ENCODE results near the gene AFF4.
A peak's percentile ranks its signal among the peaks of the same experiment; 100 is the strongest.

Gene AFF4

GRCh38 chr5:132877938-132878337, 85.5 kb downstream of the AFF4 start:
- Histone ChIP-seq H3K27ac (ENCODE audit: low read length) (no peak overlapping the region), H3K4me1 (ENCODE audit: insufficient read depth, low read length) (no peaks in the 10 kb centered on the region), H3K36me3 (ENCODE audit: insufficient read depth, low read depth, low read length) (peaks cover 66% of the 10 kb centered on the region), H3K9ac (ENCODE audit: low read depth, low read length) (no peak overlapping the region), H3K27me3 (ENCODE audit: insufficient read depth, low read length) (no peaks in the 10 kb centered on the region), H3K9me3 (ENCODE audit: insufficient read depth, low read depth, low read length) (no peaks in the 10 kb centered on the region), H3K4me3 (ENCODE audit: low read length) (no peak overlapping the region)

- peaks cover 66% of the 10 kb centered on the region for H3K36me3 ChIP-seq (ENCODE audit: insufficient read depth, low read depth, low read length)
- no peaks in the 10 kb centered on the region for H3K4me1 ChIP-seq (ENCODE audit: insufficient read depth, low read length)
- H3K27ac ChIP-seq (ENCODE audit: low read length), result no peak overlapping the region
These were observed 86.0 kb downstream of the AFF4 start for GRCh38 chr5:132877466-132877865.

DNA sequence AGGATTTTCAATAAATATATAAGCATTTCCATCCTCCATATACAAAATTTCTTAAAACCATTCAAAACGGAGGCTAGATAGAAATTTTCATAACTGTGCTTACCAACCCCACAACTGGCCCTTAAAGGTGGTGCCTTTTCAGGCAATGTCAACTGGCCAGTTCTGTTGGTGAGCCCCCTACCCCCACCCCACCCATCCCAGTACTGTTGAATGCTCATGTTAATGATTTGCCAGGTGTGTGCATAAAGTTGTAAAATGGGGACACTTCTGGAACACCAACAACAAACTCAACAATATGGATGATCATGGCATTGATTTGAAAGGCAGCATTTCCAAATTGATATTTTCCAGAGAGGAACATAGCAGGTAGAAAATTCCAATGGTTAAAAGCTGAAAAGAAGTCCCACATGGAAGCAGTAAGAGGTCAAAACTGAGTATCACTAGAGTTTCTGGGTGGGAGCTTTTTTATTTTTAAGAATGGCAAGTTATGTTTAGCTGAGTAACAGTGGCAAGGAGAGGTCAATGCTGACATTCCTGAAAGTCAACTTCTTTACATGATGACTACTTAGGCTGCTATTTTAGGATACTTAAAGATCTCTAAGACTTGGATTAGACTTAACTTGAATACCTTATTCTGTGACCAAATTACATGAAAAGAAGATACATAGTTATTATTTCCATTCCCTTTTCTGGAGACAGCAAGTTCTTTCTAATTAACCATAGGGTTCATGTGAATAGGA, 87.2 kb downstream of the AFF4 start:
- Histone ChIP-seq H3K27me3 (ENCODE audit: insufficient read depth, low read length) (no peaks in the 10 kb centered on the region), H3K9ac (ENCODE audit: low read depth, low read length) (no peak overlapping the region), H3K4me1 (ENCODE audit: insufficient read depth, low read length) (no peaks in the 10 kb centered on the region), H3K36me3 (ENCODE audit: insufficient read depth, low read depth, low read length) (peaks cover 64% of the 10 kb centered on the region), H3K4me3 (ENCODE audit: low read length) (no peak overlapping the region), H3K9me3 (ENCODE audit: insufficient read depth, low read depth, low read length) (no peaks in the 10 kb centered on the region), H3K27ac (ENCODE audit: low read length) (no peak overlapping the region)

More at GRCh38 chr5:132877466-132877865, 86.0 kb downstream of the AFF4 start:
- Histone ChIP-seq H3K4me3 (ENCODE audit: low read length) (no peak overlapping the region), H3K9ac (ENCODE audit: low read depth, low read length) (no peak overlapping the region), H3K9me3 (ENCODE audit: insufficient read depth, low read depth, low read length) (no peaks in the 10 kb centered on the region), H3K27me3 (ENCODE audit: insufficient read depth, low read length) (no peaks in the 10 kb centered on the region)

DNA sequence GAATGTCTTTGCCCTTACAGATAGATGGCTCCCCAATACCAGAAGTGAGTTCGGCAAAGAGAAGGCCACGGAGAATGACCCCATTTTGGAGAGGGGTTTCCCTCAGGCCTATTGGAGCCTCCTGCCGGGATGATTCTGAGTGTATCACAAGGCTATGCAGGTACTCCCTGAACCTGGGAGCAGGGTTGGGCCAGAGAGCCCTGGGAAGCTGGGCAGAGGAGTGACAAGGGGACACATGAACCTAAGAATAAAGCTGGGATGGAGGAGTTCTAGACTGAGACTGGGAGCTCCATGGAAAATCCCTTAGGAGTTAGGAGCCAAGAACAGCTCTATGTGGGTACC, 89.5 kb downstream of the AFF4 start:
- H3K36me3 ChIP-seq (ENCODE audit: insufficient read depth, low read depth, low read length), result peaks cover 59% of the 10 kb centered on the region
- H3K9me3 ChIP-seq (ENCODE audit: insufficient read depth, low read depth, low read length), result no peaks in the 10 kb centered on the region
- H3K4me3 ChIP-seq (ENCODE audit: low read length), result no peak overlapping the region

DNA sequence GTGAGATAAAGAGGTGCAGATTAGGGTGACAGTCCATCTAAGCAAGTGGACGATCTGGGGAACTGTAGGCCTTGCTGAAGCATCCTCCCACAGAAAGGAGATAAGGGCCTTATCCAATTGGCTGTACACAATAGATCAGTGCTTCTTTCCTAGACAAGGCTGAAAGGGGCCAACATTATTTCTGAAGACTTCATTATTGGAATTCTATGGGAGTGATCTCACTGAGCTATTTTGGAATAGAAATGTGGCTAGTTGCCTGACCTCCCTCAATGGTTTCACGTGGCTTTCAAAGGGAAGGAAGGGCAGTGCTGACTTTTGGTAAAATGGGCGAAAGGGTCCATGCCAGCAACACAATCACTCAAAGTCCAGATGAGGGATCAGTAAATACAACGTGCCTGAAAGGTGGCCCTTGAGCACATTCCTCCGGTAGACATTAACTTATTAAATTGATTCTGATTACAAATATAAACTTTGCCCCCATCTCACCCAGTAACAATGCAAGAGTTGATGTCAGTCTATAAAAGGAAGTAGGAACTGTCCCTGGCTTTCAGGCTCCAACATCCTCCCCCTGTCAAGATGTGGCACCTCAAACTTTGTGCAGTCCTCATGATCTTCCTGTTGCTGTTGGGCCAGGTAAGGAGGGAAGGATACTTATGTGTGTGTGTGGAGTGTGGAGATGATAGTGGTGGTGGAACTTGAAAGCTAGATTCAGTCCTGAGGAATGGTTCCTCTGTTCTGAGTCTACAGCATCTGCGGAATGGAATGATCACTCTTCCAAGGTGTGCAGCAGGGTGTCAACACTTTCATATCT, 90.1 kb downstream of the AFF4 start, which contains the start of gene LEAP2:
LEAP2 (plus strand) TSS at position 550 of the 811 bp plus-strand sequence; CDS start at position 577, 27 bp downstream.
- no peaks in the 10 kb centered on the region for H3K9me3 ChIP-seq (ENCODE audit: insufficient read depth, low read depth, low read length)
- no peak within 1 kb of the TSS for H3K4me3 ChIP-seq (ENCODE audit: low read length)
- no peak within 1 kb of the TSS for H3K27ac ChIP-seq (ENCODE audit: low read length)
- H3K27me3 ChIP-seq (ENCODE audit: insufficient read depth, low read length), result no peaks in the 10 kb centered on the region
- no peaks in the 10 kb centered on the region for H3K4me1 ChIP-seq (ENCODE audit: insufficient read depth, low read length)
- peaks cover 59% of the 10 kb centered on the region for H3K36me3 ChIP-seq (ENCODE audit: insufficient read depth, low read depth, low read length)
- H3K9ac ChIP-seq (ENCODE audit: low read depth, low read length), result no peak within 1 kb of the TSS

More for the DNA sequence above, 89.5 kb downstream of the AFF4 start:
- H3K27ac ChIP-seq (ENCODE audit: low read length), result no peak overlapping the region
- no peak overlapping the region for H3K9ac ChIP-seq (ENCODE audit: low read depth, low read length)
- H3K27me3 ChIP-seq (ENCODE audit: insufficient read depth, low read length), result no peaks in the 10 kb centered on the region
- H3K4me1 ChIP-seq (ENCODE audit: insufficient read depth, low read length), result no peaks in the 10 kb centered on the region

- Histone ChIP-seq H3K4me1 (ENCODE audit: insufficient read depth, low read length) (no peaks in the 10 kb centered on the region), H3K9me3 (ENCODE audit: insufficient read depth, low read depth, low read length) (no peaks in the 10 kb centered on the region), H3K9ac (ENCODE audit: low read depth, low read length) (no peak overlapping the region), H3K4me3 (ENCODE audit: low read length) (no peak overlapping the region), H3K36me3 (ENCODE audit: insufficient read depth, low read depth, low read length) (peaks cover 59% of the 10 kb centered on the region), H3K27me3 (ENCODE audit: insufficient read depth, low read length) (no peaks in the 10 kb centered on the region), H3K27ac (ENCODE audit: low read length) (no peak overlapping the region)
These were observed 90.7 kb downstream of the AFF4 start for GRCh38 chr5:132872788-132873118.

DNA sequence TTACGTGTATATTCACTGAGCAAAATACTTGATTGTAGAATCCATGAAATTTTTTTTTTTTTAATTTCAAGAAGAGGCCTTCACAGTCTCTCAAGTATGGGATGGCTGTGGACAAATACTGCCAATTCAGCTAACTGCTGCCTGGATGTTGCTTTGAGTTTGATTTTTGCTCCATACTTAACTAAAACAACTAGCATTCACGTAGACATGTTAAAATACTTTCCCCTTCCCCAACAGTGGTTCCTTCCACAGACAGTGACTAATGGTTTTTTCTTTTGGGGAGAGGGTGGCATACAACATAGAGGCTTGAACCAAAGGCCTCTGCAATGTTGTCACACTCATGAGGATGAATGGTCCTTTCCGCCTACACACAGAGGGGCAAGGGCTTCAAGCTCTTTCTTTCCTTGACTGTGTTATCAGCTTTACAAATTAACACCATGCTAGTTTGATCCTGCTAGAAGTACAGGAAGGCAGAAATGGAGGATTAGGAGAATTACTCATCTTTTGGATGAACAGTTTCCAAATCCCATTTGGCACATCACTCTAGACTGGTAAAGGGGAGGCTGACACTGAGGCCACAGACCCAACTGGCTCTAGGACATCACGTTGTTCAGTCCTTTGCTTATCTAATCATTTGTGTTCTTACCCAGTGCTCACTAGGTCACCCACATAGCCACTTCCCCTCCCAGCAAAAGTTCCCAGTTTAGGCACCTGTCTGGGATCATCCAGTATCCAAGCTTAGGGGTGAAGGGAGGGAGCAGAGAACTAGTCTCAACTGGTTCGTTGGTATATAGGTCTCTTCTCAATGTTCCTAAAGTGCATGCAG, 91.8 kb downstream of the AFF4 start:
- Histone ChIP-seq H3K9ac (ENCODE audit: low read depth, low read length) (no peak overlapping the region), H3K27me3 (ENCODE audit: insufficient read depth, low read length) (no peaks in the 10 kb centered on the region), H3K9me3 (ENCODE audit: insufficient read depth, low read depth, low read length) (no peaks in the 10 kb centered on the region), H3K4me3 (ENCODE audit: low read length) (no peak overlapping the region), H3K27ac (ENCODE audit: low read length) (no peak overlapping the region), H3K4me1 (ENCODE audit: insufficient read depth, low read length) (peaks cover 2% of the 10 kb centered on the region; the same call in 1 of the 2 replicates), H3K36me3 (ENCODE audit: insufficient read depth, low read depth, low read length) (peaks cover 53% of the 10 kb centered on the region)

- Histone ChIP-seq H3K4me1 (ENCODE audit: insufficient read depth, low read length) (peaks cover 2% of the 10 kb centered on the region; the same call in 1 of the 2 replicates), H3K27ac (ENCODE audit: low read length) (no peak overlapping the region), H3K27me3 (ENCODE audit: insufficient read depth, low read length) (no peaks in the 10 kb centered on the region), H3K36me3 (ENCODE audit: insufficient read depth, low read depth, low read length) (peaks cover 45% of the 10 kb centered on the region), H3K9ac (ENCODE audit: low read depth, low read length) (no peak overlapping the region), H3K4me3 (ENCODE audit: low read length) (no peak overlapping the region), H3K9me3 (ENCODE audit: insufficient read depth, low read depth, low read length) (no peaks in the 10 kb centered on the region)
These were observed 92.6 kb downstream of the AFF4 start for GRCh38 chr5:132870801-132871200.

- peaks cover 45% of the 10 kb centered on the region for H3K36me3 ChIP-seq (ENCODE audit: insufficient read depth, low read depth, low read length)
- no peak overlapping the region for H3K9ac ChIP-seq (ENCODE audit: low read depth, low read length)
- H3K9me3 ChIP-seq (ENCODE audit: insufficient read depth, low read depth, low read length), result no peaks in the 10 kb centered on the region
- peaks cover 2% of the 10 kb centered on the region; the same call in 1 of the 2 replicates for H3K4me1 ChIP-seq (ENCODE audit: insufficient read depth, low read length)
- no peak overlapping the region for H3K27ac ChIP-seq (ENCODE audit: low read length)
- no peaks in the 10 kb centered on the region for H3K27me3 ChIP-seq (ENCODE audit: insufficient read depth, low read length)
- no peak overlapping the region for H3K4me3 ChIP-seq (ENCODE audit: low read length)
These were observed 94.7 kb downstream of the AFF4 start for GRCh38 chr5:132868754-132869153.

DNA sequence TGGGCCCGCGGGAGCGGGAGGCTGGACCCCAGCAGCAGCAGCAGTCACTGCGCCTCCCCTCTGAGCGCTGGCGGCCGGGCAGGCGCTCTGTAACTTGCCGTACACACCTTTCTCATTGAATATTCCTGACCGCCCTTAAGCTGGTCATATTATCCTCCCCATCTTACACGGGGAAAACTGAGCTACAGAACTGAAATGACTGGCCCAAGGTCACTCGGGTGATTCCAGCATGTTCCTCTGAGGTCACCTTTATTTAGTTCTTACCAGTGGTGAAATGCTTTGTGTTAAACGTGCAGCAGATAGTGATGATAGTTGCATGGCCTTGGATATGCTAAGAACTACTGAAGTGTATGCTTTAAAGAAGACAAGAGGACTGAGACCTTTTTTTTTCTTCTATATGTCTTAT, 96.4 kb downstream of the AFF4 start:
- no peaks in the 10 kb centered on the region for H3K27me3 ChIP-seq (ENCODE audit: insufficient read depth, low read length)
- peak overlapping the region; percentile 76 for H3K27ac ChIP-seq (ENCODE audit: low read length)
- peaks cover 2% of the 10 kb centered on the region; the same call in 1 of the 2 replicates for H3K4me1 ChIP-seq (ENCODE audit: insufficient read depth, low read length)
- peak overlapping the region; percentile 97 for H3K9ac ChIP-seq (ENCODE audit: low read depth, low read length)
- peak overlapping the region; percentile 98 for H3K4me3 ChIP-seq (ENCODE audit: low read length)
- H3K36me3 ChIP-seq (ENCODE audit: insufficient read depth, low read depth, low read length), result peaks cover 36% of the 10 kb centered on the region
- no peaks in the 10 kb centered on the region for H3K9me3 ChIP-seq (ENCODE audit: insufficient read depth, low read depth, low read length)

DNA sequence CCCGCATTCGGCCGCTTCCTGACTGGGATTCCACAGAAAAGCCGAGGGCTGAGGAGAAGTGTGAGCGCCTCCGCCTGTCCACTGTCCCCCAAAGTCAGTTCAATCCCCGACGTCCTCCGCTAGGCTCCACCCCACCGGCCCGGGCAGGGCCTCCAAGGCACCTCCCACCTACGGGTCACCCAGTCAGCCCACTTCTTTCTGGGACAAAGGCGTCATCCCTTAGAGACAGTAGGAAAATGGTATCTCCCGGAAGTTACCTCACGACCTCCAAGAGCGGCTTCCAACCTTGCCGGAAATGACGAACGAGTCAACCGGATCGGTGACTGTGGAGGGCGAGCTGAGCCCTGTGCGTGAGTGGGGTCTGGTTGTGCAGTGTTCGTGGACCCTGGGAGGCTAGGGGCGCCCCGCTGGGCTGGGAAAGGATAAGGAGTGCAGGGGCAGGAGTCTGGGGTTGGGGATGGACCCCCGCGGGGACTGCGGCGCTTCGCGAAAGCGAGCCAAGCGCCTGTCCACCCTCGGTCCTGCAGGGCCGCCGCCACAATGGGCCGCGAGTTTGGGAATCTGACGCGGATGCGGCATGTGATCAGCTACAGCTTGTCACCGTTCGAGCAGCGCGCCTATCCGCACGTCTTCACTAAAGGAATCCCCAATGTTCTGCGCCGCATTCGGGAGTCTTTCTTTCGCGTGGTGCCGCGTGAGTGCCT, 96.9 kb downstream of the AFF4 start, which contains the start of the genes GDF9 and UQCRQ:
GDF9 (minus strand) TSS at position 128 of the 704 bp plus-strand sequence. CDS start 1,936 bp downstream, outside the sequence.
UQCRQ (plus strand) TSS at position 301 of the 704 bp plus-strand sequence; CDS start at position 541, 240 bp downstream.
- Histone ChIP-seq H3K9ac (ENCODE audit: low read depth, low read length) (peak within 1 kb of the TSS; percentile 97), H3K4me3 (ENCODE audit: low read length) (peak within 1 kb of the TSS; percentile 98), H3K4me1 (ENCODE audit: insufficient read depth, low read length) (peaks cover 2% of the 10 kb centered on the region; the same call in 1 of the 2 replicates), H3K9me3 (ENCODE audit: insufficient read depth, low read depth, low read length) (no peaks in the 10 kb centered on the region), H3K27ac (ENCODE audit: low read length) (peak within 1 kb of the TSS; percentile 76), H3K27me3 (ENCODE audit: insufficient read depth, low read length) (no peaks in the 10 kb centered on the region), H3K36me3 (ENCODE audit: insufficient read depth, low read depth, low read length) (peaks cover 30% of the 10 kb centered on the region)

All from iPS-20b (cell line).